ENCODE data around the gene AP3S2.

Gene AP3S2

DNA sequence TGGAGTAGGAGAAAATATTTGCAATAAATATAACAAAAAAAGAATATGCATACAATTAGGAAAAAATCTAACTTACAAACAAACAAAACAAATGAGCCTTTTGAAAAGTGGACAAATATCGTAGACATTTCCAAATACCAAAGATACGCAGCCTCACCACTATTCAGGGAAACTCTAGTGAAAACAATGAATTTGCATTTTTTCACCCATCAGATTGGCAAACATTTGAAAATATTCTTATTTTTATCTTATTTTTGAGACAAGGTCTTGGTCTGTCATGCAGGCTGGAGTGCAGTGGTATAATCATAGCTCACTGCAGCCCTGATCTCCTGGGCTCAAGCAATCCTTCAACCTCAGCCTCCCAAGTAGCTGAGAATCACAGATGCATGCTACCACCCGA is 15.5 kb downstream of the AP3S2 start:
- Histone ChIP-seq H3K36me3 (ENCODE audit: control insufficient read depth, insufficient read depth, low read length) (no peaks in the 10 kb centered on the region), H3K27ac (no peak overlapping the region), H2AFZ (no peak overlapping the region), H3K79me2 (no peaks in the 10 kb centered on the region), H3K9me3 (ENCODE audit: control insufficient read depth, low read length) (no peaks in the 10 kb centered on the region), H3K4me3 (ENCODE audit: low read depth, low read length) (no peak overlapping the region), H3K4me2 (ENCODE audit: low read length) (no peak overlapping the region), H3K9ac (no peak overlapping the region), H3K27me3 (ENCODE audit: control insufficient read depth, insufficient read depth, low read length) (no peaks in the 10 kb centered on the region), H3K4me1 (no peaks in the 10 kb centered on the region)
- TF ChIP-seq, protein P1, sequence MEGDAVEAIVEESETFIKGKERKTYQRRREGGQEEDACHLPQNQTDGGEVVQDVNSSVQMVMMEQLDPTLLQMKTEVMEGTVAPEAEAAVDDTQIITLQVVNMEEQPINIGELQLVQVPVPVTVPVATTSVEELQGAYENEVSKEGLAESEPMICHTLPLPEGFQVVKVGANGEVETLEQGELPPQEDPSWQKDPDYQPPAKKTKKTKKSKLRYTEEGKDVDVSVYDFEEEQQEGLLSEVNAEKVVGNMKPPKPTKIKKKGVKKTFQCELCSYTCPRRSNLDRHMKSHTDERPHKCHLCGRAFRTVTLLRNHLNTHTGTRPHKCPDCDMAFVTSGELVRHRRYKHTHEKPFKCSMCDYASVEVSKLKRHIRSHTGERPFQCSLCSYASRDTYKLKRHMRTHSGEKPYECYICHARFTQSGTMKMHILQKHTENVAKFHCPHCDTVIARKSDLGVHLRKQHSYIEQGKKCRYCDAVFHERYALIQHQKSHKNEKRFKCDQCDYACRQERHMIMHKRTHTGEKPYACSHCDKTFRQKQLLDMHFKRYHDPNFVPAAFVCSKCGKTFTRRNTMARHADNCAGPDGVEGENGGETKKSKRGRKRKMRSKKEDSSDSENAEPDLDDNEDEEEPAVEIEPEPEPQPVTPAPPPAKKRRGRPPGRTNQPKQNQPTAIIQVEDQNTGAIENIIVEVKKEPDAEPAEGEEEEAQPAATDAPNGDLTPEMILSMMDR (IDR thresholded peaks at IDR 0.05) = no peak

DNA sequence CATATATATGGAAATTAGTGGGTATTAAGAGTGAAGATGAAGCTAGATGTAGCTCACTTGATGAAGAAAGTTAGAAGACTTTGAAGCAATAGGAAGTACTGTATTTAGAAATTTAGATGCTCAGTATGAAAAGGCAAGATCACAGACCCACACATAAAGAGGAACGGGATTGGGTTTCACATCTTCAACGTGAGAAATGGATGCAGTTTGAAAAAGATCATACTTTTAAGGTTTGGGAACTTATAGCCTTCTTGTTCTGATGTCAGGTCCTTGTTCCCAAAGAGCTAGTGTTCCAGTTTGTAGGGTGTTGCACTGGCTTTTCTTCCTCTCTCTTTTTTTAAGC is 16.7 kb downstream of the AP3S2 start:
- H3K36me3 ChIP-seq (ENCODE audit: control insufficient read depth, insufficient read depth, low read length) = no peaks in the 10 kb centered on the region
- H3K9ac ChIP-seq = no peak overlapping the region
- TF ChIP-seq, protein P1 (IDR thresholded peaks at IDR 0.05) = no peak

DNA sequence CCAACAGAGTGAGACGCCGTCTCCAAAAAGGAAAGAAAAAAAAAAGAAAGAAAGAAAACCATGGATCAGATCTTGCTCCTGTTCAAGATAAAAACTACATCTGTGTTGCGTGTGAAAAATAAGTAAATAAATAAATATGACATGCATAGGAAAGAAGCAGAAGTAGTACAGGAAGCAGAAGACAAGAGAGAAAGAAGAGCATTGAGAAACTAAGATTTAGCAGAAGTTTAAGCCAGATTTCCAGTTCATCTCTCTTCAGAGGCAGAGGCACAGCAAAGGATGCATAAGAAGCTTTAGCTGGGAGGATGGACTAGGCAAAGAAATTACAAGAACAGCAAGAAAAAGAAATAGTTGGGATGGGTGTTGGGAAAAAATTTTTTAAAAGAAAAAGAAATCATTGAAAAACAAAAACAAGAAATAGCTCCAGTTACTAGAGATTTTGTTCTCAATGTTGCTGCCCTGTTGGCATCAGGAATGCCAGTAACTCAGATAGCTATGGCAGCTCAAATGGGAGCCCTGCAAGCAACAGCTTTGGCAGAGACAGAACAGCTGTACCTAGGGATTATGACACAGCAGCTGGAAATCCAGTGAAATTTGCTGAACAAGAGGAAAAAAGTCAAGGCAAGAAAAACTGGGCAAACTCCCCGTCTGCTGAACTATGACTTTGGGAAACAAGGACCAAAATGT is 17.3 kb downstream of the AP3S2 start:
- H3K4me3 ChIP-seq (ENCODE audit: low read depth, low read length) = no peak overlapping the region
- no peak overlapping the region for H3K9ac ChIP-seq
- no peak overlapping the region for H2AFZ ChIP-seq
- H3K4me2 ChIP-seq (ENCODE audit: low read length) = no peak overlapping the region
- no peaks in the 10 kb centered on the region for H3K36me3 ChIP-seq (ENCODE audit: control insufficient read depth, insufficient read depth, low read length)
- no peaks in the 10 kb centered on the region for H3K4me1 ChIP-seq
- H3K9me3 ChIP-seq (ENCODE audit: control insufficient read depth, low read length) = no peaks in the 10 kb centered on the region
- TF ChIP-seq, protein P1 (IDR thresholded peaks at IDR 0.05) = no peak
- no peak overlapping the region for H3K27ac ChIP-seq
- no peaks in the 10 kb centered on the region for H3K27me3 ChIP-seq (ENCODE audit: control insufficient read depth, insufficient read depth, low read length)
- no peaks in the 10 kb centered on the region for H3K79me2 ChIP-seq

More for the DNA sequence above, 16.7 kb downstream of the AP3S2 start:
- no peaks in the 10 kb centered on the region for H3K79me2 ChIP-seq
- no peak overlapping the region for H3K4me3 ChIP-seq (ENCODE audit: low read depth, low read length)
- H3K9me3 ChIP-seq (ENCODE audit: control insufficient read depth, low read length) = no peaks in the 10 kb centered on the region
- no peaks in the 10 kb centered on the region for H3K27me3 ChIP-seq (ENCODE audit: control insufficient read depth, insufficient read depth, low read length)
- H3K4me1 ChIP-seq = no peaks in the 10 kb centered on the region
- no peak overlapping the region for H3K4me2 ChIP-seq (ENCODE audit: low read length)
- H3K27ac ChIP-seq = no peak overlapping the region
- no peak overlapping the region for H2AFZ ChIP-seq

DNA sequence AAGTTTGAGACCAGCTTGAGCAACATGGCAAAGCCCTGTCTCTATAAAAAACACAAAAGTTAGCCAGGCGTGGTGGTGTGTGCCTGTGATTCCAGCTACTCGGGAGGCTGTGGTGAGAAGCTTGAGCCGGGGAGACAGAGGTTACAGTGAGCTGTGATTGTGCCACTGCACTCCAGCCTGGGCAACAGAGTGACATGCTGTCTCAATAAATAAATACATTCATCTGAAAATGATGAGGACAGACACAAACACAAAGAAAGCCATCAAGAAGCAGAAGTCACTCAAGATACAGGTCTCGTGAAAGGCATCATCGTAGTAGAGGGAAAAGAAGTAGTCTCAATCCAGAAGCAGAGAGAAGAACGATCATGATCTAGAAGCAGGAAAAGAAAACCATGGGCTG is 18.1 kb downstream of the AP3S2 start:
- no peaks in the 10 kb centered on the region for H3K9me3 ChIP-seq (ENCODE audit: control insufficient read depth, low read length)
- TF ChIP-seq, protein P1 (IDR thresholded peaks at IDR 0.05) = no peak
- H2AFZ ChIP-seq = no peak overlapping the region
- H3K9ac ChIP-seq = no peak overlapping the region
- H3K4me2 ChIP-seq (ENCODE audit: low read length) = no peak overlapping the region
- H3K27ac ChIP-seq = no peak overlapping the region
- no peaks in the 10 kb centered on the region for H3K27me3 ChIP-seq (ENCODE audit: control insufficient read depth, insufficient read depth, low read length)
- H3K36me3 ChIP-seq (ENCODE audit: control insufficient read depth, insufficient read depth, low read length) = no peaks in the 10 kb centered on the region
- H3K4me3 ChIP-seq (ENCODE audit: low read depth, low read length) = no peak overlapping the region
- no peaks in the 10 kb centered on the region for H3K79me2 ChIP-seq
- no peaks in the 10 kb centered on the region for H3K4me1 ChIP-seq

DNA sequence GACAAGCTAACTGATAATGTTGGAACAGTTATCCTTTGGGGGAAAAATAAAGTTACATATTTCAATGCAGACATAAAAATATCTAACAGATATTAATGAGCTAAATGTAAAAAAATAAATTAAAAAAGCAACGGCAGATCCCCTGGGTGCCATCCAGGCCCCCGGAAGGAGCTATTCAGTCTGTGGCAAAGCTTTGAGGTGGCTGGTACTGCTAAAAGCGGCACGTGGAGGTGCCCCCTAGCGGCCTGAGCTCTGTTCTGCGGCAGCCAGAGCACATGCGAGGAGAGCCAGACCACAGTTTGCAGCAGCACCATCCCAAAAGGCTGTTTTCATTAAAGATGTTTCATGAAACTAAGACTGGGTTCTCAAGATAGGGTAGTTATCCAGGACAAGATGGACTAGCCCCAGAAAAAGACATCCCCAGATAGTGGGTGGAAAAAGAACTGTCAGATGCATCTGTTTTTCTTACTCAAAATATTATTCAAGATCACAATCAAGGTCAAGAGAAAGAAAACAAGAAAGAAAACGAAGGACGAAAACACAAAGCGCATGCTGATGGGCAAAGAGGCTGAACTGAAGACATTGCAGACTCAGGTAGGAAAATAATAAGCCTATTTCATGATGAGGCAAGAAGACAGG is 18.7 kb downstream of the AP3S2 start:
- Histone ChIP-seq H3K79me2 (no peaks in the 10 kb centered on the region), H3K4me2 (ENCODE audit: low read length) (no peak overlapping the region), H3K27me3 (ENCODE audit: control insufficient read depth, insufficient read depth, low read length) (no peaks in the 10 kb centered on the region), H3K9me3 (ENCODE audit: control insufficient read depth, low read length) (no peaks in the 10 kb centered on the region), H3K4me3 (ENCODE audit: low read depth, low read length) (no peak overlapping the region), H3K27ac (no peak overlapping the region), H3K36me3 (ENCODE audit: control insufficient read depth, insufficient read depth, low read length) (no peaks in the 10 kb centered on the region), H3K9ac (no peak overlapping the region), H3K4me1 (no peaks in the 10 kb centered on the region), H2AFZ (no peak overlapping the region)
- TF ChIP-seq, protein P1 (IDR thresholded peaks at IDR 0.05) = peak; percentile 70

Measured in parathyroid adenoma (tissue), 2 donors.